Erythroblast (primary cell): ENCODE results near the gene STXBP4.

Source experiments
- DNase-seq, 2 experiments: peaks; one replicate each; lab custom pipeline; 2025; lab: John Stamatoyannopoulos, UW
- GATA1 ChIP-seq: IDR thresholded peaks from 2 replicates; pipeline ENCODE4 v1.6.1; 2011; ENCODE audit warnings: low read depth, mild to moderate bottlenecking, control low read depth, low read length, moderate library complexity
- POLR2A ChIP-seq: IDR thresholded peaks from 2 replicates; pipeline ENCODE4 v1.6.1; 2011; ENCODE audit warnings: mild to moderate bottlenecking, low read length

The STXBP4 gene

GRCh38 chr17:55168958-55169687 lies 200.6 kb downstream of the STXBP4 start:
- TF ChIP-seq POLR2A (no peak), GATA1 (no peak)
- no peak for DNase-seq

GRCh38 chr17:55171634-55172328 lies 203.2 kb downstream of the STXBP4 start:
- TF ChIP-seq POLR2A (no peak), GATA1 (no peak)
- no peak for DNase-seq

GRCh38 chr17:55172612-55173011 lies 204.0 kb downstream of the STXBP4 start:
- DNase-seq = no peak
- TF ChIP-seq POLR2A (no peak), GATA1 (no peak)

GRCh38 chr17:55174133-55174532 lies 205.6 kb downstream of the STXBP4 start:
- no peak for TF ChIP-seq POLR2A
- no peak for TF ChIP-seq GATA1
- no peak for DNase-seq

DNA sequence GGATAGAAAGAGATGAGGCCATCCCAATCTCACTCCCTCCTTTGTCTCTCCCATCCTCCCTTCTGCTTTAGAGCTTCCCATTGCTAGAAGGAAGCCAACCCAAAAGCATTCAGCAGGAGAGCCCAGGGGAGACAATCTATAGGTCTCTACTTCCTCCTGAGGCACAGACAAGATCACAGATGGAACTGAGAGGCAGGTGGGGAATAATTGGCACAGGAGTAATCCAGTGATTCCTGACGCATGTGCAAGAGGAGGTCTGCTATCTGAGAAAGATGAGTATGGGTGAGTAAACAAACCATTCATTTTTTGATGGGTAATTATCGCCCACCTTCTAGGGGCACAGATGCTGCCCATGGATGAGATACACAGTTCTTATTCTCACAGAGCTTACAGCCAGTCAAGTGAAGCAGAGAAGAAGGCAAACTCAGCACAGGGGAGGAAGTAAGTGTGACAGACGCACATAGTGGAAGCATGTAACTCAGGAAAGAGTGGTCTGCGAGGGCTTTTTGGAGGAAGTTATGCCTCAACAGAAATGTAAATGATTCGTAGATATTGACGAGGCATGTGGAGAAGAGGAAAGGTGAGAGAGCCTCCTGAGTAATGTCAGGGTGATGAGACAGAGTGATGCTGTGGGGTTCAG lies 207.3 kb downstream of the STXBP4 start:
- no peak for TF ChIP-seq POLR2A
- no peak for TF ChIP-seq GATA1
- no peak for DNase-seq

GRCh38 chr17:55177159-55177854 lies 208.7 kb downstream of the STXBP4 start:
- DNase-seq = no peak
- TF ChIP-seq POLR2A (no peak), GATA1 (no peak)

DNA sequence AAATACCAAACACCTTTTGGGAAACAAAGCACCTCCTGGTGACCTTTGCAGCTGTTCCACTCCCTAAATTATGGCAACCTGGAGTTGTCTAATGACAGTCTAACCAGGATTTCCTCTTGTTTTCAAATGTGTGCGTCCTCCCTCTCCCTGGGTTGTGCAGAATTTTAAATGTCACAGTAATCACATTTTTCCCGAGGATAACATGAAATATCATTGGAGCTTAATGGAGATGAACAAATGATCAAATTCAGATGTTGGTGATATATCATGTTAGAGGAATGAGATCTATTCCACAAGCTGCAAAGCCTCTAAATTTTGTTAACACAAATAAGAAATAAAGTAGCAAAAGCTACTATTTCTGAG lies 209.3 kb downstream of the STXBP4 start:
- TF ChIP-seq GATA1 (no peak), POLR2A (no peak)
- DNase-seq = no peak

- no peak for DNase-seq
- TF ChIP-seq GATA1 = no peak
- no peak for TF ChIP-seq POLR2A
Measured at GRCh38 chr17:55186937-55187770, 218.6 kb downstream of the STXBP4 start.

GRCh38 chr17:55190748-55191147 lies 222.2 kb downstream of the STXBP4 start:
- no peak for DNase-seq
- TF ChIP-seq POLR2A (no peak), GATA1 (no peak)

- no peak for DNase-seq
- TF ChIP-seq POLR2A (no peak), GATA1 (no peak)
Measured at GRCh38 chr17:55198690-55199370, 230.3 kb downstream of the STXBP4 start.

GRCh38 chr17:55200904-55201303 lies 232.3 kb downstream of the STXBP4 start:
- no peak for DNase-seq
- TF ChIP-seq GATA1 = no peak
- TF ChIP-seq POLR2A = no peak

- no peak for DNase-seq
- TF ChIP-seq GATA1 (no peak), POLR2A (no peak)
Measured at GRCh38 chr17:55201308-55201932, 232.9 kb downstream of the STXBP4 start.
